Pancreas (tissue), 10 donors: ENCODE measurements around the gene SBK1. TPM values are rescaled to one million over a fixed set of nuclear protein-coding genes. Genes with fewer than 3 reads are reported as not detected.

Experiments
- ATAC-seq, 4 donors: fragments of 200-7000 bp; cut with Tn5 transposase; one replicate each; pipeline versions ENCODE4 v1.8.0 to v1.9.1; 2020; ENCODE audit warnings: mild to moderate bottlenecking in 4 of 4, moderate library complexity in 4 of 4
- DNase-seq, 6 donors: peaks; one replicate each; pipeline ENCODE4 v3.0.0-alpha.2; 2020
- FAIRE-seq: peaks from 2 replicates; lab custom pipeline; 2012; peaks lifted over from hg19 to GRCh38; lab: Jason Lieb, UNC
- H3K27ac ChIP-seq, 4 donors: fragments of 200-600 bp; sonication (generic); 1 replicate in 3 of 4; 2 replicates in 1 of 4; pipeline versions ENCODE4 v1.5.0 to v1.8.0; 2020
- H3K27me3 ChIP-seq, 4 donors: fragments of 200-600 bp; one replicate each; pipeline ENCODE4 v1.8.0; 2021
- H3K36me3 ChIP-seq, 3 donors: fragments of 200-600 bp; sonication (generic) in 1 of 3; one replicate each; pipeline versions ENCODE4 v1.5.0 to v1.8.0; 2020 to 2021
- H3K4me1 ChIP-seq, 3 donors: fragments of 200-600 bp; one replicate each; pipeline ENCODE4 v1.8.0; 2021
- H3K4me3 ChIP-seq, 4 donors: fragments of 200-600 bp; sonication (generic) in 2 of 4; one replicate each; pipeline versions ENCODE4 v1.5.0 to v1.8.0; 2020 to 2021
- H3K9me3 ChIP-seq, 4 donors: fragments of 200-600 bp; one replicate each; pipeline ENCODE4 v1.8.0; 2021
- WGBS, 2 donors: extraction: QIAGEN DNeasy Blood & Tissue Kit; methylation state at CpG; one replicate each; pipeline ENCODE4 v1.1.7; 2013; 5-methylcytosine and 5-hydroxymethylcytosine counted together
- intact Hi-C, 3 donors: fragments of 100-400 bp; cut with DNase I; formaldehyde crosslinking; loops; one replicate each; pipeline versions ENCODE4 v1.11.1 to v1.14.2; 2022
- polyA plus RNA-seq, 2 donors: library from polyadenylated mRNA; stranded (reverse); fragments of 200-250 nt; gene quantifications; one replicate each; pipeline ENCODE4 v1.2.3, GENCODE V29; 2013
- total RNA-seq, 6 donors: library from RNA; stranded (reverse); fragmentation: NEBNext Ultra II Directional in 4 of 6; extraction: Animal tissue kit (Norgen Biotek cat#: 25700) in 4 of 6; gene quantifications; one replicate each; pipeline versions ENCODE4 v1.2.1 to v1.2.4, GENCODE V29; 2021 to 2023
- TF ChIP-seq, protein P1 (sequence below), 4 donors: fragments of 200-600 bp; sonication (generic) in 3 of 4; IDR thresholded peaks; one replicate each; pipeline versions ENCODE4 v1.5.0 to v1.8.0; 2021; ENCODE audit warnings: antibody characterized with exemption in 4 of 4
- donor health status: healthy with polysubstance abuse.
- donor health status: DM: no; HTN: no; CAD: no; lungs with moderate emphysema.
- donor health status: DM: no; HTN: no; CAD: no.
- donor health status: control.
- donor health status: control.
- donor health status: Bipolar disorder and iron deficiency.
- donor health status: DM: yes; HTN: yes; CAD: no.
- donor health status: DM: no; HTN: no; CAD: no.
- donor health status: DM: no; HTN: no; CAD: no.
- donor health status: DM: yes; HTN: yes; CAD: no.

Gene SBK1
- total and polyA plus RNA-seq, 8 donors = 0.96 to 4.0 (median 1.5) TPM

GRCh38 chr16:28283798-28284577 is 8.3 kb upstream of the SBK1 start:
- ATAC-seq (no peak), FAIRE-seq (no peak), DNase-seq (no peak)
- TF ChIP-seq, protein P1, sequence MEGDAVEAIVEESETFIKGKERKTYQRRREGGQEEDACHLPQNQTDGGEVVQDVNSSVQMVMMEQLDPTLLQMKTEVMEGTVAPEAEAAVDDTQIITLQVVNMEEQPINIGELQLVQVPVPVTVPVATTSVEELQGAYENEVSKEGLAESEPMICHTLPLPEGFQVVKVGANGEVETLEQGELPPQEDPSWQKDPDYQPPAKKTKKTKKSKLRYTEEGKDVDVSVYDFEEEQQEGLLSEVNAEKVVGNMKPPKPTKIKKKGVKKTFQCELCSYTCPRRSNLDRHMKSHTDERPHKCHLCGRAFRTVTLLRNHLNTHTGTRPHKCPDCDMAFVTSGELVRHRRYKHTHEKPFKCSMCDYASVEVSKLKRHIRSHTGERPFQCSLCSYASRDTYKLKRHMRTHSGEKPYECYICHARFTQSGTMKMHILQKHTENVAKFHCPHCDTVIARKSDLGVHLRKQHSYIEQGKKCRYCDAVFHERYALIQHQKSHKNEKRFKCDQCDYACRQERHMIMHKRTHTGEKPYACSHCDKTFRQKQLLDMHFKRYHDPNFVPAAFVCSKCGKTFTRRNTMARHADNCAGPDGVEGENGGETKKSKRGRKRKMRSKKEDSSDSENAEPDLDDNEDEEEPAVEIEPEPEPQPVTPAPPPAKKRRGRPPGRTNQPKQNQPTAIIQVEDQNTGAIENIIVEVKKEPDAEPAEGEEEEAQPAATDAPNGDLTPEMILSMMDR (IDR thresholded peaks at IDR 0.05) = no peak
- H3K36me3 ChIP-seq = no peaks in the 10 kb centered on the region
- intact Hi-C loops = no loop called here
- no peak overlapping the region for H3K27ac ChIP-seq
- 83 to 87% methylated on average over 15 of the region's 15 CpGs for WGBS, 2 donors
- H3K4me1 ChIP-seq = peaks cover 3 to 9% (median 4%) of the 10 kb centered on the region in 3 donors
- no peak overlapping the region for H3K4me3 ChIP-seq
- no peaks in the 10 kb centered on the region for H3K27me3 ChIP-seq
- no peaks in the 10 kb centered on the region for H3K9me3 ChIP-seq

- intact Hi-C loops = no loop called here
- peaks cover 3 to 9% (median 6%) of the 10 kb centered on the region in 3 donors for H3K4me1 ChIP-seq
- no peak overlapping the region for H3K4me3 ChIP-seq
- no peaks in the 10 kb centered on the region for H3K27me3 ChIP-seq
- no peak for ATAC-seq
- no peaks in the 10 kb centered on the region for H3K36me3 ChIP-seq
- 62 to 71% methylated on average over 9 of the region's 9 CpGs for WGBS, 2 donors
- TF ChIP-seq, protein P1 (IDR thresholded peaks at IDR 0.05) = no peak
- FAIRE-seq = no peak
- H3K27ac ChIP-seq = no peak overlapping the region
- H3K9me3 ChIP-seq = no peaks in the 10 kb centered on the region
- DNase-seq = no peak
Observed at GRCh38 chr16:28285649-28286048, 6.7 kb upstream of the SBK1 start.

GRCh38 chr16:28288114-28288513 is 4.2 kb upstream of the SBK1 start:
- Histone ChIP-seq H3K27me3 (no peaks in the 10 kb centered on the region), H3K36me3 (no peaks in the 10 kb centered on the region), H3K4me3 (no peak overlapping the region), H3K4me1 (peaks cover 3 to 9% (median 6%) of the 10 kb centered on the region in 3 donors), H3K27ac (no peak overlapping the region), H3K9me3 (no peaks in the 10 kb centered on the region)
- FAIRE-seq = no peak
- WGBS, 2 donors = 41 to 51% methylated on average over 7 of the region's 7 CpGs
- peak in 4 of 6 donors; percentile 36 to 52 (median 41) for DNase-seq
- intact Hi-C loops = no loop called here
- ATAC-seq = peak in 3 of 4 donors; percentile 28 to 58 (median 29)
- TF ChIP-seq, protein P1 (IDR thresholded peaks at IDR 0.05) = no peak

DNA sequence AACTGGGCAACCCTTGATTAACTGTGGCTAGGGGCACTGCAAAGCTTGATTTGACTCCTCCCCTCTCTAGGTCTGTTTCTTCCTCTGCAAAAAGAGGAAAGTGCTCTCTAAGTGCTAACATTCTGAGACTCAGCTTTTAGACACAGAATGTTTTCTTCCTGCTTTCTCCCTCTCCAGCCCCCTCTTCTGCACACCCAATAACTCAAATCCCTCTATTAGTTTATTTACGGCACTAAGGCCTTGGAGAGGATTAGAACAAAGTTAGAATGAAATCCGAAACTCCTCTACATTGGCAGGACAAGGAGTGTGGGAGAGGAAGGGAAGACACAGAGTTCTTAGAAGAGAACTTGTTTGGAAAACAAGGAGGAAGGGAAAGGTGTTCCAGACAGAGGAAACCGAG is 3.3 kb upstream of the SBK1 start:
- TF ChIP-seq, protein P1 (IDR thresholded peaks at IDR 0.05) = no peak
- Histone ChIP-seq H3K36me3 (no peaks in the 10 kb centered on the region), H3K27me3 (no peaks in the 10 kb centered on the region), H3K4me3 (no peak overlapping the region), H3K4me1 (peaks cover 3 to 9% (median 6%) of the 10 kb centered on the region in 3 donors), H3K9me3 (no peaks in the 10 kb centered on the region), H3K27ac (no peak overlapping the region)
- intact Hi-C loops = no loop called here
- DNase-seq (no peak), ATAC-seq (peak in 1 of 4 donors; percentile 2), FAIRE-seq (no peak)
- WGBS, 2 donors = 40 to 43% methylated on average over 3 of the region's 3 CpGs
